SIG-M5 treated with dmso at 0.1 percent for 504 hours (cell line): Measurements from ENCODE around the gene EFCAB5.
"Not testable (repeated sequence)": the region's sequence is repeated elsewhere in the genome, so short reads cannot be mapped to it uniquely, and the experiment has no call there.

Source experiments
- DNase-seq: peaks from one replicate; lab custom pipeline; 2025; ENCODE audit not compliant: unreplicated experiment; lab: John Stamatoyannopoulos, UW

Gene EFCAB5

DNA sequence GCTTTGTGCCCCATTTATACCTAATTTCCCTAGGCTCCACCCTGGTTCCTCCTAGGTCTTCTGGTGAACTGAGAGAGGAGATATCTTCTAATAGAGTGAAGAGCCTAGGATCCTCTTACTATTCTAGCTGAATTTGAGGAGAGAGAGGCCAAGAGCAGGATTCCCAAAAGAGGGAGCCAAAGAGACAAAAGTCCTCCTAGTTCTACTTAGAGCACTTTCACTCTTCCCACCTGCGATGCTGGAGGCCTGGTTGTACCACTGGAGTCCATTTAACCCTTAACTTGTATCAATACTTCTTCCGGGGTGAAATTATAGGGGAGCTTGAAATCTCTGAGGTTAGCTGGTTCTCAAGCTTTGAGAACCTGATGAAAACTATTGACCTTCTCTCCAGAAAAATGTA is 8.1 kb upstream of the EFCAB5 start:
- DNase-seq = no peak

- DNase-seq = not testable (repeated sequence)
Measured at GRCh38 chr17:29935909-29936308, 5.5 kb upstream of the EFCAB5 start.

DNA sequence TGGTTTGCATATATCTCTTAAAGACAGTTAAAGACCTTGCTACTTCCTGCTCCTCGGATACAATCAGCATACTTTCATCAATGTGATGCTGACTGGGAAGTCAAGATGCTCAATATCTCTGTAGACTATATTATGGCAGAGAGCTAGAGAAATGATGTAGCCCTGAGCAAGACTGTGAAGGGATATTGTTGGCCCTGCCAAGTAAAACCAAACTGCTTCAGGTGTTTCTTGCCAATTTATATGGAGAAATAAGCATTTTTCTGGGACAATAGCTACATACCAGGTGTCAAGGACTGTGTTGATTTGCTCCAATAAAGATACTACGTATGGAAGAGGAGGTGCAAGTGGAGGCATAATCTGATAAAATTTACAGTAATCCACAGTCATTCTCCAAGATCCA is 4.7 kb upstream of the EFCAB5 start:
- DNase-seq = no peak

- DNase-seq = no peak
Measured at GRCh38 chr17:29945281-29945680, 3.8 kb downstream of the EFCAB5 start.

GRCh38 chr17:29948448-29949215 is 7.2 kb downstream of the EFCAB5 start:
- DNase-seq = peak; percentile 96

GRCh38 chr17:29949696-29950095 is 8.3 kb downstream of the EFCAB5 start:
- DNase-seq = peak; percentile 25

DNA sequence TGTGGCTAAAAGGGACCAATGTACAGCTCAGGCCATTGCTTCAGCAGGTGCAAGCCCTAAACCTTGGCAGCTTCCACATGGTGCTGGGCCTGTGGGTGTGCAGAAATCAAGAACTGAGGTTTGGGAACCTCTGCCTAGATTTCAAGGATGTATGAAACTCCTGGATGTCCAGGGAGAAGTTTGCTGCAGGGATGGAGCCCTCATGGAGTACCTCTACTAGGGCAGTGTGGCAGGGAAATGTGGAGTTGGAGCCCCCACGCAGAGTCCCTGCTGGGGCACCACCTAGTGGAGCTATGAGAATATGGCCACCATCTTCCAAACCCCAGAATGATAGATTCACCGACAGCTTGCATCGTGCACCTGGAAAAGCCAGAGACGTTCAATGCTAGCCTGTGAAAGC is 13.0 kb downstream of the EFCAB5 start:
- DNase-seq = no peak

DNA sequence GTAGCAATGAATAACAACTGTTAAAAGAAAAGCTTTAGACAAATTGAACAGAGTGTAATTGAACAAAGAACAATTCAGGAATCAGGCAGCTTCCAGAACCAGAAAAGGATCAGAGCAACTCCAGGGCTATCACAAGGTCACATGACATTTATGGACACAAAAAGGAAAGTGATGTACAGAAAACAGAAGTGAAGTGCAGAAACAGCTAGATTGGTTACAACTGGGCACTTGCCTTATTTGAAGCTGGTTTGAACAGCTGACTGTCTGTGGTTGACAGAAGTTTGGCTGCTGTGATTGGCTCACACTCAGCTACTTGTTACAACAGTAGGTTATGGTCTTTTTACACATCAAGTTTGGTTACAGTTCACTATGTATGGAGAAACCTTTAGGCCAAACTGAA is 14.8 kb downstream of the EFCAB5 start:
- DNase-seq = peak; percentile 26

GRCh38 chr17:29957488-29957887 is 16.1 kb downstream of the EFCAB5 start:
- not testable (repeated sequence) for DNase-seq

DNA sequence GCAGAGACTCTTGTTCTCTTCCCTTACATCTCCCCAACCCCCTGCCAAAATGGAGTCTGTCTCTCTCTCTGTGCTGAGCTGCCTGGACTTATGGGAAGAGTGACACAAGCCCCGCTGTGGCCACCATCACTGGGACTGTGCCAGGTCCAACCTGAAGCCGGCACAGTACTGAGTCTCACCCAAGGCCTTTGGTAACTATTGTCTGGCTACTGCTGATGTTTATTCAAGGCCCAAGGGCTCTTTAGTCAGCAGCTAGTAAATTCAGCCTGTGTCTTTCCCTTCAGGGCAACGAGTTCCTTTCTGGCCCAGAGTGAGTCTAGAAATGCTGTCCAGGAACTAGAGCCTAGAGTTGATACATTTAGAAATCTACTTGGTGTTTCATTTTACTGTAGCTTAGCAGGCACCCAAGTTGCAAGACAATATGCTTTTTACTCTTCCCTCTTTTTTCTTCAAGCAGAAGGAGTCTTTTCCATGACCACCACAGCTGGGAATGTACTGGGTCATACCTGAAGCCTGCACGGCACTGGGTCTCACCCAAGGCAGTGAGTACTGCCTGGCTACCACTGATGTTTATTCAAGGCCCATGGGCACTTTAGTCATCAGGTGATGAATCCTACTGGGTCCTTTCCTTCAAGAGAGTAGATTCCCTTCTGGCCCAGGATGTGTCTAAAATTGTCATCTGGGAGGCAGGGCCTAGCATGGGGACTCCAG is 17.7 kb downstream of the EFCAB5 start:
- no peak for DNase-seq

GRCh38 chr17:29959658-29960337 is 18.4 kb downstream of the EFCAB5 start:
- DNase-seq = no peak

DNA sequence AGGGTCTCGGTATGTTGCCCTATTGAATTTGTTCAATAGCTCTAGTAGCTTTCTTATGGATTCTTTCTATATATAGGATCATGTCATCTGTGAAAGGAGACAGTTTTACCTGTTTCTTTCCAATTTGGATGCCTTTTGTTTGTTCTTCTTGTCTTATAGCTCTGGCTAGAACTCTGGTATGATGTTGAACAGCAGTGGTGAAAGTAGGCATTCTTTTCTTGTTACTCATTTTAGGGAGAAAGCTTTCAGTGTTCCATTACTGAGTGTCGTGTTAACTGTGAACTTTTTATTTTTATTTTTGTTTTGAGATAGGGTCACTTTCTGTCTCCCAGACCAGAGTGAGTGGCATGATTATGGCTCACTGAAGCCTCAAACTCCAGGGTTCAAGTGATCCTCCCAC is 21.2 kb downstream of the EFCAB5 start:
- no peak for DNase-seq

DNA sequence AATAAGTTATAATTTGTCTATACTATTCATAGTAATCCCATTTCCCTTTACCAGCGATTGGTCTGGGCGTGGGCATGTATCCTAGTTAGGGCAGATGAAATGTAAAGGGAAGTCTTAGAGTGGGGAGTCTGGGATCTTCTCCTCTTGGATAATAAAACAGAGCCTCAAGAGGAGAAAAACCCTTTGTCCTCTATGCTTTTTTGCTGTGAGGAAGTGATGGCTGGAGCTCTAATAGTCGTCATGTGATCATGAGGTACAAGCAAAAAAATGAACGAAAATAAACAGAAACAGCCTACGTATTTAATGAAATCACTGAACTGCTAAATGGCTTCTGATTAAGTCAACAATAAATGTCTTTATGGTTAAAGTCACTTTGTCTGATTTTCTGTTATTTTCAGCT is 26.8 kb downstream of the EFCAB5 start:
- DNase-seq = no peak

DNA sequence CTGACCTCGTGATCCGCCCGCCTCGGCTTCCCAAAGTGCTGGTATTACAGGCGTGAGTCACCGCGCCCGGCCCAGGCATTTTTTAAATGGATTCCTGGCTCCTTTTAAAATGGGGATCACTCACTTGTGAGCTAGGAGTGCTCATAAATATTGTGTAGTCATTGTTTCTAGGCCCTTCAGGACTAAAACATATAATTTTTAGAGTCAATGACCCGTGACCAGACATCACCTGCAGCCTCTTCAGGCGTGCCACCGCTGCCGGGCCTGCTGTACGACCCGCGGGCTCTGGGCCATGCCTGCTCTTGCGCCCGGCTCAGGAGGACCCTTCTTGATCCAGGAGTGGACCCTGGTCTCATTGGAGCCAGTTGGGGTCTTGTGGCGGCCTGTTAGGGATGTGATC is 30.8 kb downstream of the EFCAB5 start:
- DNase-seq = no peak

GRCh38 chr17:29973005-29973404 is 31.6 kb downstream of the EFCAB5 start:
- no peak for DNase-seq

DNA sequence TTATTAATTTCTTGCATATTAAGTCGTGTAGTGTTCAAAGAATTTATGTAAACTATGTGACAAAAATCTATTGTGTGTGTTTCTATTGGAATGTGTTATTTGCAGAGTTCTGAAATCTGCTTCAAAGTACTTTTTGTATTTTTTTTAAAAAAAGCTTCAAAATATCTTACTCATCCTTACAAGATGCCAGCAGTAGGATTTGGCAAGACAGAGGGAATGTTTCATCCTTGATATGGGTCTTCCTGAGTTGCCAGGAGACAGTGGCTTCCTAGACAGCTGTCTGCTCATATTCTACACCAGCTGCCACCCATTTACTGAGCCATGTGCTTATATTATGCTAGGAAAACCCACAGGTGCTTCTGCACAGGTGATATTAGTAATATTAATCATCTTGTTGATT is 36.4 kb downstream of the EFCAB5 start:
- no peak for DNase-seq

DNA sequence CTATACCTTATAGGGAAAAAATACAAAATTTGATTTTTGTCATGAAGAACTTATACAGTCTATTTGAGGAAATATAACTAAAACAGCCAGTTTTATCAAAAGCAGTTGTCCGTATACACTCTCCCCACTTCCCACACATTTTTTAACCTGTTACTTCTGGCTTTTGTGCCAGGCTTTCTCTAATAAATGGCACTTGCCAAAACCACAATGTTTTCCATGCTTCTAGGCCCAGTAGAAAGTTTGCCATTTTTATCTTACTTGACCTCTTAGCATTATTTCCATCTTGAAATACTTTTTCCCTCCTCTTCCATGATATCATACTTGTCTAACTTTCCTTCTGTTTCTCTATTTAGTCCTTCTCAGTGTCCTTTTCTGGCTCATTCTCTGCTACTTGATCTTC is 38.8 kb downstream of the EFCAB5 start:
- DNase-seq = no peak

GRCh38 chr17:29982991-29983653 is 41.7 kb downstream of the EFCAB5 start:
- DNase-seq = no peak

DNA sequence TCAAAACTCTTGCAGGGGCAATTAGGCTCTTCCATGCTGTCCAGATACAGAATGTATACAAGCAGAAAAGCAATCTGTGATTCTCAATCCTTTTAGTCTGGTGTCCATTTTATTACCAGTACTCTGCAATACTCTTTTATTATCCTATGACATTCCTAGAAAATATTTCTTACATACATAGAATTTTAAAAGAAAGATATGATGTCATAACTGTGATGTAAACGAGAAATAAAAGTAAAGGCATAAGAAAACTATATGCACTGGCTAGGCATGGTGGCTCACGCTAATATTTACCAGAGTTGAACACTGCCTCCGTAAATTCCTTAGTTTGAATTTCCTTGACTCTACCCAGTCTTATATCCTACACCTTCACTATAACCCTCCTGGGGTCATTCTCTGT is 55.0 kb downstream of the EFCAB5 start:
- no peak for DNase-seq

- DNase-seq = no peak
Measured at GRCh38 chr17:30000001-30000754, 58.7 kb downstream of the EFCAB5 start.

GRCh38 chr17:30000755-30001257 is 59.4 kb downstream of the EFCAB5 start:
- no peak for DNase-seq
